GM23338 (cell line): ENCODE results near the gene GAP43. TPM values are rescaled to one million over a fixed set of nuclear protein-coding genes. Genes with fewer than 3 reads are reported as not detected.

ENCODE experiments used
- ATAC-seq: fragments of 200-7000 bp; cut with Tn5 transposase; 3 replicates; pipeline ENCODE4 v1.9.1; 2020
- DNase-seq: peaks from one replicate; pipeline ENCODE4 v3.0.0-alpha.2; 2015; ENCODE audit warnings: low spot score
- H2AFZ ChIP-seq: fragments of 200-600 bp; sonication (generic); 2 replicates; pipeline ENCODE4 v1.8.0; 2016; ENCODE audit warnings: antibody characterized with exemption, mild to moderate bottlenecking, moderate library complexity
- H3F3A ChIP-seq: fragments of 200-600 bp; sonication (generic); replicated peaks from 2 replicates; pipeline ENCODE4 v1.8.0; 2017; ENCODE audit warnings: antibody characterized with exemption, mixed run types, low read depth
- H3K27ac ChIP-seq: fragments of 200-600 bp; sonication (generic); 2 replicates; pipeline ENCODE4 v1.6.1; 2016; ENCODE audit warnings: low read depth
- H3K27me3 ChIP-seq: fragments of 200-600 bp; sonication (generic); 2 replicates; pipeline ENCODE4 v1.8.0; 2016; ENCODE audit warnings: mild to moderate bottlenecking, mixed run types, moderate library complexity; ENCODE audit not compliant: insufficient read depth
- H3K36me3 ChIP-seq: fragments of 200-600 bp; sonication (generic); 2 replicates; pipeline ENCODE4 v1.8.0; 2016; ENCODE audit warnings: mild to moderate bottlenecking; ENCODE audit not compliant: insufficient read depth
- H3K4me1 ChIP-seq: fragments of 200-600 bp; sonication (generic); 2 replicates; pipeline ENCODE4 v1.8.0; 2016; ENCODE audit warnings: mild to moderate bottlenecking, moderate library complexity; ENCODE audit not compliant: insufficient read depth
- H3K4me2 ChIP-seq: fragments of 200-600 bp; sonication (generic); 2 replicates; pipeline ENCODE4 v1.7.1; 2017; ENCODE audit warnings: mixed run types
- H3K4me3 ChIP-seq: fragments of 200-600 bp; sonication (generic); 2 replicates; pipeline ENCODE4 v1.6.1; 2016; ENCODE audit warnings: mixed run types
- H3K79me2 ChIP-seq: fragments of 200-600 bp; sonication (generic); replicated peaks from 2 replicates; pipeline ENCODE4 v1.8.0; 2017; ENCODE audit warnings: mild to moderate bottlenecking; ENCODE audit not compliant: insufficient read depth
- H3K9me2 ChIP-seq: fragments of 200-600 bp; sonication (generic); 2 replicates; pipeline ENCODE4 v1.8.0; 2017; ENCODE audit not compliant: insufficient read depth
- H4K20me1 ChIP-seq: fragments of 200-600 bp; sonication (generic); replicated peaks from 2 replicates; pipeline ENCODE4 v1.8.0; 2017; ENCODE audit warnings: mild to moderate bottlenecking; ENCODE audit not compliant: insufficient read depth
- H3K27ac Mint-ChIP-seq: 2 replicates; pipeline ENCODE4 v1.8.0; 2020; ENCODE audit warnings: inconsistent platforms, mild to moderate bottlenecking, moderate library complexity, mixed read lengths
- H3K27me3 Mint-ChIP-seq: 3 replicates; pipeline ENCODE4 v1.8.0; 2022; ENCODE audit warnings: low read depth, mild to moderate bottlenecking, moderate library complexity, mixed read lengths, inconsistent platforms; ENCODE audit not compliant: insufficient read depth, poor library complexity
- H3K36me3 Mint-ChIP-seq: 3 replicates; pipeline ENCODE4 v1.8.0; 2021; ENCODE audit warnings: low read depth, mild to moderate bottlenecking, inconsistent platforms, moderate library complexity, mixed read lengths
- H3K4me1 Mint-ChIP-seq: 3 replicates; pipeline ENCODE4 v1.8.0; 2020; ENCODE audit warnings: mild to moderate bottlenecking, inconsistent platforms, mixed read lengths
- H3K4me3 Mint-ChIP-seq: 3 replicates; pipeline ENCODE4 v1.8.0; 2021; ENCODE audit warnings: moderate library complexity, mild to moderate bottlenecking, inconsistent platforms, mixed read lengths
- H3K9me3 Mint-ChIP-seq: 3 replicates; pipeline ENCODE4 v1.8.0; 2020; ENCODE audit warnings: moderate library complexity, mild to moderate bottlenecking, inconsistent platforms, mixed read lengths
- STAT1 ChIP-seq: IDR thresholded peaks from one replicate; pipeline ENCODE4 v1.6.1; 2016; ENCODE audit warnings: antibody characterized with exemption; ENCODE audit not compliant: unreplicated experiment
- ZNF462 ChIP-seq: fragments of 250-450 bp; sonication (Bioruptor Pico); IDR thresholded peaks from 2 replicates; pipeline ENCODE4 v1.5.0; 2020; ENCODE audit warnings: mild to moderate bottlenecking, moderate library complexity
- polyA plus RNA-seq: library from polyadenylated mRNA; unstranded; fragments of >200 nt; fragmentation: Nextera tagmentation; extraction: Ambion mirVana; gene quantifications from 2 replicates; pipeline ENCODE4 v1.2.1, GENCODE V29; 2016
- total RNA-seq: library from RNA; depleted of rRNA; stranded (reverse); fragments of >200 nt; shearing (Covaris generic); gene quantifications from 2 replicates; pipeline ENCODE4 v1.2.3, GENCODE V29; 2014

Gene GAP43
- total and polyA plus RNA-seq, 2 experiments from 2014 or later, result 16.1 to 48.1 TPM

GRCh38 chr3:115615001-115615814 is 8.1 kb upstream of the GAP43 start (continued):
- peak; percentile 81 for TF ChIP-seq ZNF462 (CRISPR knock-in tag)

GRCh38 chr3:115616461-115616860 is 6.8 kb upstream of the GAP43 start:
- H3K4me3 ChIP-seq, result no peak overlapping the region
- no peaks in the 10 kb centered on the region; the same call in 2 of the 3 replicates for H3K9me3 Mint-ChIP-seq
- peaks cover 22% of the 10 kb centered on the region for H3K4me1 Mint-ChIP-seq
- no peaks in the 10 kb centered on the region for H3K36me3 ChIP-seq
- no peaks in the 10 kb centered on the region for H3K27me3 ChIP-seq
- peaks cover 5% of the 10 kb centered on the region for H3K27me3 Mint-ChIP-seq
- no peak overlapping the region for H3K4me3 Mint-ChIP-seq
- H4K20me1 ChIP-seq, result no peaks in the 10 kb centered on the region
- peak overlapping the region; percentile 17; the same call in 1 of the 2 replicates for H3K27ac ChIP-seq
- H3K4me1 ChIP-seq, result peaks cover 11% of the 10 kb centered on the region
- no peak for ATAC-seq
- no peak overlapping the region for H2AFZ ChIP-seq
- H3K79me2 ChIP-seq, result no peaks in the 10 kb centered on the region
- H3K27ac Mint-ChIP-seq, result no peak overlapping the region
- H3K4me2 ChIP-seq, result no peak overlapping the region
- no peak for DNase-seq
- H3K36me3 Mint-ChIP-seq, result peaks cover 3% of the 10 kb centered on the region; the same call in 1 of the 3 replicates
- TF ChIP-seq ZNF462 (CRISPR knock-in tag) (no peak), STAT1 (no peak)
- H3K9me2 ChIP-seq, result peaks cover 12% of the 10 kb centered on the region
- no peaks in the 10 kb centered on the region for H3F3A ChIP-seq
